ENCODE data around the gene C16orf90.
A peak's percentile ranks its signal among the peaks of the same experiment; 100 is the strongest.

C16orf90 gene

GRCh38 chr16:3454093-3454492 is 41.2 kb downstream of the C16orf90 start (continued):
- TF ChIP-seq ZNF354C (tag by site-specific recombination; IDR thresholded peaks at IDR 0.05; ENCODE audit: borderline replicate concordance, low read depth): no peak
- no peak for TF ChIP-seq YY2 (tag by site-specific recombination; IDR thresholded peaks at IDR 0.05)
- no peak for TF ChIP-seq SCRT2 (tag by site-specific recombination; IDR thresholded peaks at IDR 0.05)
- TF ChIP-seq BCL11A (tag by site-specific recombination; IDR thresholded peaks at IDR 0.05; ENCODE audit: low read depth): no peak
- TF ChIP-seq ZNF24 (tag by site-specific recombination; IDR thresholded peaks at IDR 0.05): no peak

DNA sequence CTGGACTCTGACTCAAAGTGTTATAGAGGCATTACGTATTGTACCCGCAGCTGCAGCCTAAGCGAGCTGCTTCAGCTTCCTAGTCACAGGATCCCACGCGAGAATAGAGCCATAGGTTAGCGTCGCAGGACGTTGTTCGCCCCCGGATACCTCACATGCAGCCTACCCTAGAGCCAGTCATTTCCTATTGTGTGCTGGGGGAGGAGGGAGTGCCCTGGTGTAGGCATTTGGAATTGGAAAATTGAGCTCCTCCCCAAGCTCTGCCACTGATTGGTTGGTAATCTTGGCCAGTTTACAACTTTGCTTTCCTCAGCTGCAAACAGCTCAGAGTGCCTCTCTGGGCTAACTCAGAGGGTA is 51.3 kb downstream of the C16orf90 start:
- POLR2A ChIA-PET: interaction anchor here (0.5 to 3.3 kb wide), 11 partner anchors 10 to 294 kb away, joined by 3 to 33 read pairs (median 4); partner anchors contain the start of genes CLUAP1, ZNF174, ZNF263 and ZSCAN32
- Histone ChIP-seq H3K4me1 (ENCODE audit: control insufficient read depth, insufficient read depth, low read length) (no peaks in the 10 kb centered on the region), H3K4me3 (ENCODE audit: low read depth, low read length) (peak overlapping the region; percentile 61), H3K27ac (ENCODE audit: extremely low read depth, low read depth, low read length) (peak overlapping the region; percentile 12; the same call in 1 of the 2 replicates), H3K9me3 (ENCODE audit: control insufficient read depth, insufficient read depth, low read depth, low read length) (no peaks in the 10 kb centered on the region), H3K36me3 (ENCODE audit: control insufficient read depth in 2 of 2, insufficient read depth in 1 of 2, low read length in 2 of 2) (peaks cover 5 to 34% of the 10 kb centered on the region in 2 experiments; a peak in 2 of 3 replicates)
- CTCF ChIA-PET: interaction anchor here (0.6 to 1.0 kb wide), 2 partner anchors 13 to 90 kb away, joined by 3 read pairs; no protein-coding TSS in a partner anchor
- TF ChIP-seq HOXC10 (CRISPR knock-in tag; IDR thresholded peaks at IDR 0.05) (no peak), GLI4 (tag by site-specific recombination; IDR thresholded peaks at IDR 0.05) (no peak), PATZ1 (tag by site-specific recombination; IDR thresholded peaks at IDR 0.05) (0 out of 2 replicates have a peak, but pooled peaks have one; percentile 23), ZBTB20 (tag by site-specific recombination; IDR thresholded peaks at IDR 0.05) (peak; percentile 93), ZFP37 (tag by site-specific recombination; IDR thresholded peaks at IDR 0.05) (0 out of 2 replicates have a peak, but pooled peaks have one; percentile 22), ZNF747 (tag by site-specific recombination; IDR thresholded peaks at IDR 0.05) (no peak), ZNF692 (tag by site-specific recombination; IDR thresholded peaks at IDR 0.05) (0 out of 2 replicates have a peak, but pooled peaks have one; percentile 30), ZBTB6 (tag by site-specific recombination; IDR thresholded peaks at IDR 0.05) (peak; percentile 65; the same call in 1 of the 2 replicates), ZFHX2 (tag by site-specific recombination; conservative IDR thresholded peaks at IDR 0.05) (peak; percentile 54), SP2 (tag by site-specific recombination; IDR thresholded peaks at IDR 0.05) (peak; percentile 29; the same call in 1 of the 2 replicates)

Measured in HEK293 (cell line).